HAP-1 (cell line): Measurements from ENCODE around the gene FRMD6.
"Not testable (repeated sequence)": the region's sequence is repeated elsewhere in the genome, so short reads cannot be mapped to it uniquely, and the experiment has no call there.

Experiments used
- DNase-seq, 2 experiments: peaks; one replicate each; pipeline ENCODE4 v3.0.0-alpha.2; 2016 to 2020; ENCODE audit warnings: low spot score in 2 of 2
- H3K27me3 ChIP-seq: fragments of 250-450 bp; sonication (Bioruptor Pico); 2 replicates; pipeline ENCODE4 v1.5.1; 2020; ENCODE audit warnings: low read depth, mild to moderate bottlenecking, moderate library complexity
- H3K36me3 ChIP-seq: fragments of 250-450 bp; sonication (Bioruptor Pico); replicated peaks from 2 replicates; pipeline ENCODE4 v1.5.1; 2020; ENCODE audit warnings: mild to moderate bottlenecking
- H3K4me1 ChIP-seq: fragments of 250-450 bp; sonication (Bioruptor Pico); 2 replicates; pipeline ENCODE4 v1.5.1; 2020; ENCODE audit warnings: mild to moderate bottlenecking
- H3K4me3 ChIP-seq: fragments of 250-450 bp; sonication (Bioruptor Pico); 2 replicates; pipeline ENCODE4 v1.5.1; 2020; ENCODE audit warnings: mild to moderate bottlenecking, moderate library complexity
- H3K9me3 ChIP-seq: fragments of 250-450 bp; sonication (Bioruptor Pico); 2 replicates; pipeline ENCODE4 v1.5.1; 2020; ENCODE audit warnings: mild to moderate bottlenecking, moderate library complexity
- in situ Hi-C: fragments of 300-500 bp; cut with MboI; formaldehyde crosslinking; loops from 3 replicates; pipeline ENCODE4 v1.14.3; 2020; ENCODE audit warnings: low sequenced_read_pairs, inconsistent platforms, mixed read lengths

The FRMD6 gene

DNA sequence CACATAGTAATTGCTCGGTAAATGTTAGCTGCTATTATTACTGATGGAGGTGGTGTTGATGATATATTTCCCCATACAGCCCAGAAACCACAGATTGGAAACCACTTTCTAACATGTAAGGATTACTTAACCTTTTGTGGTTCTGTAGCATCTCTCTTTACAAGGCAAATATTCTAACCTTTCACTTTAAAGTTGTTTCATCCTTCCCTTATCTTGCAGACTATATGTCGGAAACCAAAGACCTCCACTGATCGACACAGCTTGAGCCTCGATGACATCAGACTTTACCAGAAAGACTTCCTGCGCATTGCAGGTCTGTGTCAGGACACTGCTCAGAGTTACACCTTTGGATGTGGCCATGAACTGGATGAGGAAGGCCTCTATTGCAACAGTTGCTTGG, 75.8 kb downstream of the FRMD6 start:
- no peaks in the 10 kb centered on the region; the same call in 1 of the 2 replicates for H3K36me3 ChIP-seq
- peaks cover 5% of the 10 kb centered on the region for H3K4me1 ChIP-seq
- in situ Hi-C loops: no loop called here

DNA sequence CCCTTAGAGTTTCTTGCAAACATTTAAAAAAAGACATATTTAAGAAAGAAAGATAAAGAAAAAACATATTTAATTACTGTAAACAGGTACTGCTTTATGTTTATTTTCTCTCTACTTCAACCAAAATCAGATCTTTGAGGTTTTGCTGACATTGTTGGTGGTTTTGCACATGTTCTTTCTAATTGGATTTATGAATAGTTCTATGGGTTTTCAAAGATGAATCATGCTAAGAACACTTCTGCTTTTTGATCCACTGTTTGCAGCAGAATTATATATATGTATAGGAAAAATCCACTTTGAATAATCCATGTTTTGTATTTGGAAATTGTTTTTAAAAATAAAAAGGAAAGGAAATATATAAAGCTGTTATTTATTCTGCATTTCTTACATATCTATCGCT, 78.4 kb downstream of the FRMD6 start:
- Histone ChIP-seq H3K27me3 (no peaks in the 10 kb centered on the region), H3K9me3 (no peaks in the 10 kb centered on the region), H3K36me3 (no peaks in the 10 kb centered on the region; the same call in 1 of the 2 replicates), H3K4me3 (no peak overlapping the region), H3K4me1 (peaks cover 5% of the 10 kb centered on the region)
- in situ Hi-C loops: no loop called here
- DNase-seq: no peak

More for the DNA sequence above, 75.8 kb downstream of the FRMD6 start:
- no peak for DNase-seq
- no peak overlapping the region for H3K4me3 ChIP-seq
- H3K9me3 ChIP-seq: no peaks in the 10 kb centered on the region
- no peaks in the 10 kb centered on the region for H3K27me3 ChIP-seq

DNA sequence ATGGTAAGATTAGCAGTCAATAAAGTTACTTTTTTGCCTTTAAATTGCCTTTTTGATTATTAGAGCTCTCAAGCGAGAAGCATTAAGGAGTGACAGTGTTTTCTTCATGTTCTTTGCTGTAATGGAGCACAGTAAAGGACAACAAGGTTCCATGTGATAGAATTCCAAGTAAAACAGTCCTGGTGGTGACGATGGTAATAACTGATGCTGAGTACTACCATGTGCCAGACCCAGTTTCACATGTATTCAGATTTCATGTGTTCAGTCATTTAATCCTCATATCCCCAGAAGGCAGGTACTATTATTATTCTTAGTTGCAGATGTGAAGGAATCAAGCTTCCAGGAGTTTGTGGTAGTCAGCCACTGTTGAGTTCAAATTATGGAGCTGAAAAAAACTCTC, 79.0 kb downstream of the FRMD6 start:
- H3K27me3 ChIP-seq: no peaks in the 10 kb centered on the region
- H3K4me3 ChIP-seq: no peak overlapping the region
- DNase-seq: no peak
- H3K4me1 ChIP-seq: peaks cover 5% of the 10 kb centered on the region
- in situ Hi-C loops: no loop called here
- H3K9me3 ChIP-seq: no peaks in the 10 kb centered on the region
- H3K36me3 ChIP-seq: no peaks in the 10 kb centered on the region; the same call in 1 of the 2 replicates

DNA sequence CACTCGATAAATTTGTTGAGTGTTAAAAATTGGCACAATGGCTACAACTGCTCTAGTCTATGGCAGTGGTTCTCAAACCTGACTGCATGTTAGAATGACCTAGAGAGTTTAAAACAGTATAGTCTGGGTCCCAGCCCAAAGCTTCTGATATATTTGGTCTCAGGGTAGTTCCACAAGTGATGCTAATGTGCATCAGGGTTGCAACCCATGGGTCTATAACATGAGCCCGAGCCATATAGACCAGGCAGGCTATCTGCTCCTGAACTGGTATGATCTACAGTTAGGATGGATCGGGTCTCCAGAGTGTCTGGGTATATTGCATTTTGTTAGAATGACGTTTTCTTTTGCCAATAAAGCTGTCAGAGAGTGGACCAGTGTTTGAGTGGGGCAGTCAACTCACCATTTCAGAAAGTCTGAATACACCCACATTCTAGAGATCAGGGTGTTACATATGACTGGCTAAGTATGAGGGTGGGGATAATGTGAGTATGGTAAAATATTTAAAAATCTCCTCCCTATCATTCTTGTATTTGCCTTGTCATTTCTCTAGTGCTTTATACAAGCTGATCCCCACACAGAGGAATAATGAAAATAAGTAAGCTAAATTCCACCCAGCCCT, 80.9 kb downstream of the FRMD6 start:
- Histone ChIP-seq H3K9me3 (no peaks in the 10 kb centered on the region), H3K4me1 (peaks cover 5% of the 10 kb centered on the region), H3K27me3 (no peaks in the 10 kb centered on the region), H3K4me3 (no peak overlapping the region), H3K36me3 (no peaks in the 10 kb centered on the region; the same call in 1 of the 2 replicates)
- no peak for DNase-seq
- in situ Hi-C loops: no loop called here

DNA sequence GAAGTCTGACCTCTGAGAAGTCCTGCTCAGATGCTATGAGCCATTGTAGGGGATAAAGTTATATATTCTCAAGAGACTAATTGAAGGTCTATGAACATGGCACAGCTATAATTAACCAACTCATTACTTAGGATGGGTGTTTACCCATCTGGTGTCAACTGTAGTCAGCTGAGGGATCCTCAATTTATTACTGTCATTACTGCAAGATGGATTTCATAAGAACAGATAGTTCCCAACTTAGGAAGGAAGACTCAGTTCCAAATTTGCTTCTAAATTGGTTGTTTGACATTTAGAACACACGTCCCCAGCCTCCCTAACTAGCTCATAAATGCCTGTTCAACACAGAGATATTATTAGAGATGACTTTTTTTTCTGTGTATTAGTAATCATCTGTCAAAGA, 81.4 kb downstream of the FRMD6 start:
- H3K4me1 ChIP-seq: peaks cover 5% of the 10 kb centered on the region
- H3K9me3 ChIP-seq: no peaks in the 10 kb centered on the region
- no peak for DNase-seq
- H3K36me3 ChIP-seq: no peaks in the 10 kb centered on the region; the same call in 1 of the 2 replicates
- no peaks in the 10 kb centered on the region for H3K27me3 ChIP-seq
- no peak overlapping the region for H3K4me3 ChIP-seq
- in situ Hi-C loops: no loop called here

DNA sequence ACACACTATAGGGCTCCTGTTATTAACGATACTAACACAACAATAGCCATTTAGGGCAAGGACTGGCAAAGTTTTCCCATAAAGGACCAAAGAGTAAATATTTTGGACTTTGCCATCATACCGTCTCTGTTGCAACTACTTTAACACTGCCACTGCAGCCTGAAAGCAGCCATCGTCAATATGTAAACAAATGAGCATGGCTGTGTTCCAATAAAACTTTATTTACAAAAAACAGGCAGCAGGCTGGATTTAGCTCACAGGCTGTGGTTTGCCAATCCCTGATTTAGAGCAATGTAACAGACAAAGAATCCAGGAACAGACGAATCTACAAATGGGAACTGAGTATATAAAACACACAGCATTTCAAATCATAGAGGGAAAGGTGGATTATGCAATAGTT, 84.1 kb downstream of the FRMD6 start:
- no peaks in the 10 kb centered on the region for H3K27me3 ChIP-seq
- no peak overlapping the region for H3K4me3 ChIP-seq
- H3K36me3 ChIP-seq: no peaks in the 10 kb centered on the region
- DNase-seq: no peak
- H3K4me1 ChIP-seq: no peaks in the 10 kb centered on the region
- in situ Hi-C loops: no loop called here
- no peaks in the 10 kb centered on the region for H3K9me3 ChIP-seq

DNA sequence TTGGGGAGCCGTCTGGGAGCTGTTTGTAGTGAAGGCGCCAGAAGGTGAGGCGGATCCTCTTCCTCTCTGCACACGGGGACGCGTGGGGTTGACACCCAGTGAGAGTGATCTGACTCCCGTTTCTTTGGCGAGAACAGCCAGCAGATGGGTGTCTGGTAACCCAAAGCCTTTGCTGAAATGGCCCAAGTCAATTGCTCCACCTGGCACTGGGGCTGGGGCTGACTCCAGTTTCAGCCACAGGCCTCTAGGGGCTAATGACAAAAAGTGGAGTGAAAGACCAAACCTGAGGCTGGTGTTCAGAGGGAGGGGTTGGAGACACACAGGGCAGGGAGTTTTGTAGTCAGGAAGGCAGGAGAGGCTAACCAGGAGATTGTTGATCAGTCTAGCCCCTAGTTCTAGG, 87.0 kb downstream of the FRMD6 start:
- no peaks in the 10 kb centered on the region for H3K4me1 ChIP-seq
- DNase-seq: no peak
- H3K9me3 ChIP-seq: no peaks in the 10 kb centered on the region
- no peaks in the 10 kb centered on the region for H3K27me3 ChIP-seq
- in situ Hi-C loops: no loop called here
- no peaks in the 10 kb centered on the region for H3K36me3 ChIP-seq
- no peak overlapping the region for H3K4me3 ChIP-seq

DNA sequence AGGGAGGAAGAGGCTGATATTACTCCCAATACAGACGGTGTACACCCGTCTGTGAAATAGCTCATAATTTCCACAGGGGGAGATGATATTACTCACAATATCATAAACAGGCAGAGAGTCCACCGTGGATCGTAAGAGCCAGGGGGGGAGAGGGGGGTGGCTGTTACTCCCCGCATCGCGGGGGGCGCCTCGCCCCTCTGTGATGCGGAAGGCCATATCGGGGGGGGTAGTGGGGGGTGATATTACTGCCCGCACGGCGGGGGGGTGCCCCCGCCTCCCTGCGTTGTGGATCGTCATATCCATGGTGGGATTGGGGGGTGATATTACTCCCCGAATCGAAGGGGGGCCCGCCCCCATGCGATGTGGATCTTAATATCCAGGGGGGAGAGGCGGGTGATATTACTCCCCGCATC, 91.9 kb downstream of the FRMD6 start:
- no peak for DNase-seq
- H3K4me3 ChIP-seq: no peak overlapping the region
- H3K9me3 ChIP-seq: no peaks in the 10 kb centered on the region
- in situ Hi-C loops: no loop called here
- H3K4me1 ChIP-seq: no peaks in the 10 kb centered on the region
- no peaks in the 10 kb centered on the region for H3K27me3 ChIP-seq
- H3K36me3 ChIP-seq: no peaks in the 10 kb centered on the region

DNA sequence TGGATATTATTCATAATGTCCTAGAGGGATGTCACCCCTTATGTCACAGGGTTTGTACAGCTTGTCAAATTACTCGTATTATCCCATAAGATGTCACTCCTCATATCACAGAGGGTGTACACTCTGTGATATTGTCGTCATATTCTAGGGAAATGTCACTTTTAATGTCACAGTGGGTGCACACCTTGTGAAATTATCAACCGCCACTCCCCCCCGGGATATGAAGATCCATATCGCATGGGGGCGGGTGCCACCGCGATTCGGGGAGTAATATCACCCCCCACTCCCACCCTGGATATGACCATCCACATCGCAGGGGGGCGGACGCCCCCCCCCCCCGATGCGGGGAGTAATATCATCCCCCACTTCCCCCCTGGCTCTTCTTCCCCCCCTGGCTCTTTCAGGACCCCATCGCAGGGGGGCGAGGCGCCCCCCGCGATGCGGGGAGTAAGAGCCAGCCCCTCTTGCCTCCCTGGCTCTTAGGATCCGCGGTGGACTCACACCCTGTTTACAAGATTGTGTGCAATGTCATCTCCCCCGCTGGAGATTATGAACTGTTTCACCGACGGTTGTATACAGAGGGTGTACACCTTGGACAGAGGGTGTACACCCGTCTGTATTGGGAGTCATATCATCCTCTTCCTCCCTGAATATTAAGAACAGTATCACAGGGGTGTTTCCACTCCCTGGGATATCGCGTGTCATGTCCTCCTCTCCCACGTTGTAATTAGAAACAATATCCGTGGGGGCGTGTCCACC, 92.8 kb downstream of the FRMD6 start:
- H3K4me3 ChIP-seq: no peak overlapping the region
- no peak for DNase-seq
- in situ Hi-C loops: no loop called here
- H3K27me3 ChIP-seq: no peaks in the 10 kb centered on the region
- H3K9me3 ChIP-seq: no peaks in the 10 kb centered on the region
- no peaks in the 10 kb centered on the region for H3K36me3 ChIP-seq
- H3K4me1 ChIP-seq: no peaks in the 10 kb centered on the region

DNA sequence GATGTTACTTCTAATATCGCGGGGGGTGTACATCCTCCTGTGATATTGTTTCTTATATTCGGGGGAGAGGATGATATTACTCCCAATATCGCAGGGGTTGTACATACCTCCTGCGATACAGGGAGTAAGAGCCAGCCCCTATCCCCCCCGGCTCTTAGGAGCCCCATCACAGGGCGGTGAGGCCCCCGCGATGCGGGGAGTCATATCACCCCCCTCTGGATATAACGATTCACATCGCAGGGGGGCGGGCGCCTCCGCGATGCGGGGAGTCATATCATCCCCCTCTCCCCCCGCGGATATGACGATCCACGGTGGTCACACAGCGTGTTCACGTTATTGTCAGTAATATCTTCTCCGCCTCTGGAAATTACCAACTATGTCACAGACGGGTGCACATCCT, 95.1 kb downstream of the FRMD6 start:
- H3K4me1 ChIP-seq, H3K36me3 ChIP-seq, in situ Hi-C loops, H3K9me3 ChIP-seq, H3K27me3 ChIP-seq, H3K4me3 ChIP-seq, DNase-seq: not testable (repeated sequence)

DNA sequence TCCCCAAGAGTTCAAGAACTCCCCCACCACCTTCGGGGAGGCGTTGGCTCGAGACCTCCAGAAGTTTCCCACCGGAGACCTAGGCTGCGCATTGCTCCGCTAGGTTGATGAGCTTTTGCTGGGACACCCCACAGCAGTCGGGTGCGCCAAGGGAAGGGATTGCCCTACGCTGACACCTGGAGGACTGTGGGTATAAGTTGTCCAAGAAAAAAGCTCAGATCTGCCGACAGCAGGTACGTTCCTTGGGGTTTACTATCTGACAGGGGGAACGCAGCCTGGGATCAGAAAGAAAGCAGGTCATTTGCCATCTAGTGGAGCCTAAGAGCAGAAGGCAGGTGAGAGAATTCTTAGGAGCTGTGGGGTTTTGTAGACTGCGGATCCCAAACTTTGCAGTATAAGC, 98.8 kb downstream of the FRMD6 start:
- Histone ChIP-seq H3K4me3 (no peak overlapping the region), H3K36me3 (no peaks in the 10 kb centered on the region), H3K4me1 (no peaks in the 10 kb centered on the region), H3K27me3 (no peaks in the 10 kb centered on the region), H3K9me3 (no peaks in the 10 kb centered on the region)
- DNase-seq: peak in 1 of 2 experiments; percentile 23
- in situ Hi-C loops: no loop called here

DNA sequence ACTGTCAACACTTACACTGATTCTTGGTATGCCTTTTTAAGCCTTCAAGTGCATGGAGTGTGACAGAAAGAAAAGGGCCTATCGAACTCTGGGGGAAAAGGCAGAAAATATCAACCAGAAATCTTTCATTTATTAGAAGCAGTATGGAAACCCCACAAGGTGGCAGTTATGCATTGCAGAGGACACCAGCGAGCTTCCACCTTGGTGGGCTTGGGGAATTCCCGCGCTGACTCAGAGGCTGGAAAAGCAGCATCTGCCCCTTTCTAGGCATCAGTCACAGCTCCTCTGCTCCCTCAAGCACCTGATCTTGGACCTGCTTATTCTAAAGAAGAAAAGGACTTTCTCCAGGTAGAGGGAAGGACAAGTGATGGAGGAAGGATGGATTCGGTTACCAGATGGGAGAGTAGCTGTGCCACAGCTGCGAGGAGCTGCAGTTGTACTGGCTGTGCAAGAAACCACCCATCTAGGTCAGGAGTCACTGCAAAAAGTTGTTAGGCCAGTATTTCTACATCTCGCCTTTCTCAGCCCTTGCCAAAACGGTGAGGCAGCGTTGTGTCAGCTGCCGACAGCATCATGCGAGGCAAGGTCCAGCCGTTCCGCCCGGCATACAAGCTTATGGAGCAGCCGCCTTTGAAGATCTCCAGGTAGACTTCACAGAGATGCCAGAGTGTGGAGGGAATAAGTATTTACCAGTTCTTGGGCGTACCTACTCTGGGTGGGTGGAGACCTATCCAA, 100.1 kb downstream of the FRMD6 start:
- H3K36me3 ChIP-seq, H3K4me1 ChIP-seq, in situ Hi-C loops, H3K4me3 ChIP-seq, DNase-seq, H3K9me3 ChIP-seq, H3K27me3 ChIP-seq: not testable (repeated sequence)

DNA sequence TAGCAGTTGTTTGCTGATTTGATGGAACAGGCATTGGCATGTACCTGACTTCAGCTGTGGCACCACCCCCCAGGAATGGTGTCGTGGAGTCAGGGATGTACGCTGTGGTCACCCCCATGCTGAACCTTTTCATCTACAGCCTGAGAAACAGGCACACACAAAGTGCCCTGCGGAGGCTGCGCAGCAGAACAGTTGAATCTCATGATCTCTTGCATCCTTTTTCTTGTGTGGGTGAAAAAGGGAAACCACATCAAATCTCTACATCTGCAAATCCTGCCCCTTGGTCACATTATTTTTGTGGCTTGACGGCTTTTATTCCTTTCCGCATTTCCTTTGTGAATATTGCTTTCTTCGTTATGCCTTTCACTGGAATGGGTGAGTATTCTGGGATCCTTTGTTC, 106.0 kb downstream of the FRMD6 start:
- in situ Hi-C loops, H3K9me3 ChIP-seq, H3K27me3 ChIP-seq, H3K36me3 ChIP-seq, H3K4me1 ChIP-seq, H3K4me3 ChIP-seq, DNase-seq: not testable (repeated sequence)

DNA sequence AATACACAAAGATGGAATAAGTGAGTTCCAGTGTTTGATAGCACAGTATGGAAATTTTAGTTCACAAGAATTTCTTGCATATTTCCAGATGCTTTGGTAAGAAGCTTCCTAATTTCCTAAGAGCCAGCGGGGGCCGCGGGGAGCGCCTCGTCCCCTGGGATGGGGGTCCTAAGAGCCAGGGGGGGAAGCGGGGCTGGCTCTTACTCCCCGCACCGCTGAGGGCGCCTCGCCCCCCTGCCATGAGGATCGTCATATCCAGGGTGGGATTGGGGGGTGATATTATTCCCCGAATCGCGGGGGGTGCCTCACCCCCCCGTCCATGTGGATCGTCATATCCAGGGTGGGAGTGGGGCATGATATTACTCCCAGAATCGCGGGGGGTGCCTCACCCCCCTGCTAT, 108.2 kb downstream of the FRMD6 start:
- in situ Hi-C loops: no loop called here

More for the DNA sequence above, 108.2 kb downstream of the FRMD6 start:
- Histone ChIP-seq H3K4me3 (no peak overlapping the region), H3K36me3 (no peaks in the 10 kb centered on the region), H3K4me1 (no peaks in the 10 kb centered on the region), H3K9me3 (no peaks in the 10 kb centered on the region), H3K27me3 (no peaks in the 10 kb centered on the region)
- no peak for DNase-seq
